ENCODE data around the gene ACP7. TPM values are rescaled to one million over a fixed set of nuclear protein-coding genes. Genes with fewer than 3 reads are reported as not detected.

Gene ACP7
- total and polyA plus RNA-seq, 2 of the 4 experiments (the other 2 are of a cell fraction) = not detected

GRCh38 chr19:39139305-39139874 lies 55.2 kb downstream of the ACP7 start:
- H2BK120ac ChIP-seq (ENCODE audit: low read depth, low read length) = no peak overlapping the region
- DNase-seq = no peak
- CTCF ChIA-PET = interaction anchor here (0.6 kb wide), 1 partner anchor 1001 kb away, joined by 7 read pairs; no protein-coding TSS in a partner anchor
- in situ Hi-C loops (cut with MboI; ENCODE audit: low sequenced_read_pairs) (no loop called here), dilution Hi-C loops (cut with HindIII; ENCODE audit: low sequenced_read_pairs, unreplicated experiment) (no loop called here), intact Hi-C loops (cut with micrococcal nuclease) (no loop called here)
- 0 out of 2 replicates have a peak overlapping the region, but pooled peaks have one; percentile 4 for H3K4ac ChIP-seq (ENCODE audit: low read depth, low read length)
- no peak overlapping the region for H2BK5ac ChIP-seq (ENCODE audit: low read depth, low read length, poor library complexity, severe bottlenecking)
- no peak overlapping the region for H2AK5ac ChIP-seq (ENCODE audit: low read depth, low read length)
- H3K4me2 ChIP-seq (ENCODE audit: low read depth, low read length) = peak overlapping the region; percentile 11; the same call in 1 of the 2 replicates
- H3K23ac ChIP-seq (ENCODE audit: low read depth, low read length) = peak overlapping the region; percentile 67; the same call in 1 of the 2 replicates
- H3K4me1 ChIP-seq (ENCODE audit: control insufficient read depth, insufficient read depth, low read length) = peaks cover 11% of the 10 kb centered on the region; the same call in 1 of the 2 replicates
- peak; percentile 54 for ATAC-seq (ENCODE audit: low read depth)
- H4K8ac ChIP-seq (ENCODE audit: low read depth in 2 of 2, low read length in 2 of 2) = peak overlapping the region in 1 of 2 experiments; percentile 41; a peak in 1 of 4 replicates
- peaks cover 41 to 84% of the 10 kb centered on the region in 2 experiments for H3K79me1 ChIP-seq (ENCODE audit: low read depth in 1 of 2, low read length in 2 of 2)
- H3K14ac ChIP-seq (replicated peaks; ENCODE audit: low read depth, low read length) = 0 out of 2 replicates have a peak overlapping the region, but pooled peaks have one; percentile 19
- no peak overlapping the region for H2BK15ac ChIP-seq (ENCODE audit: low read depth, low read length)
- WGBS, 2 experiments (ENCODE audit: extremely low coverage in 2 of 2, insufficient read length in 1 of 2) = 53% methylated on average over 3 of the region's 8 CpGs; no CpG with 5 or more reads in 1 of the 2 experiments
- H3K18ac ChIP-seq (ENCODE audit: low read depth, low read length) = no peak overlapping the region
- no peak overlapping the region for H4K5ac ChIP-seq (ENCODE audit: low read depth, low read length)
- H2AFZ ChIP-seq (replicated peaks; ENCODE audit: low read length, poor library complexity) = peak overlapping the region; percentile 37
- peak overlapping the region; percentile 55 for H2AK9ac ChIP-seq (replicated peaks; ENCODE audit: low read depth, low read length, poor library complexity)
- H4K20me1 ChIP-seq (ENCODE audit: insufficient read depth, low read length) = peaks cover 64% of the 10 kb centered on the region
- POLR2A ChIA-PET (ENCODE audit: unreplicated experiment) = interaction anchor here (0.6 kb wide), 1 partner anchor 90 kb away, joined by 3 read pairs; no protein-coding TSS in a partner anchor
- no peak overlapping the region; the same call in 1 of the 2 replicates for H4K91ac ChIP-seq (ENCODE audit: insufficient read depth, low read depth, low read length)
- no TSS peak for BruUV-seq (replicated peaks)
- H3K36me3 ChIP-seq (ENCODE audit: control insufficient read depth, insufficient read depth, low read length) = no peaks in the 10 kb centered on the region
- peaks cover 11% of the 10 kb centered on the region; the same call in 1 of the 2 replicates for H3K9me1 ChIP-seq (ENCODE audit: insufficient read depth, low read length)
- no peak for TF ChIP-seq MXI1 (IDR thresholded peaks at IDR 0.05; ENCODE audit: borderline replicate concordance, low read depth, low read length)
- no peak overlapping the region for H3K56ac ChIP-seq (ENCODE audit: extremely low read depth, insufficient read depth, low read length)
- H3K9ac ChIP-seq (ENCODE audit: low read depth, low read length) = no peak overlapping the region
- H3K27me3 ChIP-seq (ENCODE audit: control insufficient read depth, insufficient read depth, low read length) = no peaks in the 10 kb centered on the region
- no peak overlapping the region for H2BK20ac ChIP-seq (ENCODE audit: low read depth, low read length)
- no peak overlapping the region for H3K27ac ChIP-seq (ENCODE audit: insufficient read depth, low read length)
- no peak overlapping the region for H3K4me3 ChIP-seq (ENCODE audit: insufficient read depth, low read depth, low read length)
- no peaks in the 10 kb centered on the region for H3K9me3 ChIP-seq (ENCODE audit: control insufficient read depth, insufficient read depth, low read length)
